ENCODE measurements around the gene MAD1L1. TPM values are rescaled to one million over a fixed set of nuclear protein-coding genes. Genes with fewer than 3 reads are reported as not detected.

Gene MAD1L1
- total RNA-seq, 4 donors from 2014 or later, result 22.3 to 56.6 (median 35.0) TPM

DNA sequence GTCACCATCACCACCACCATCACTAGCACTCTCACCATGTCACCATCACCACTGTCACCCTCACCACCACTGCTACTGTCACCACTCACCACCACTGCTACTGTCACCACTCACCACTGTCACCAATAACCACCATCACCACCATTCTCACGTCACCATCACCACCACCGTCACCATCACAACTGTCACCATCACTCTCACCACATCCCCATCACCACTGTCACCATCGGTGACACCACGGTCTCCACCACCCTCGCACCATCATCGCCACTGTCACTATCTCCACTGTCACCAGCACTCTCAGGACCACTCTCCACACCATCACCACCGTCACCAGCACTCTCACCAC lies 130.4 kb downstream of the MAD1L1 start:
- peaks cover 0 to 53% (median 21%) of the 10 kb centered on the region in 3 donors for H3K4me1 ChIP-seq
- H3K36me3 ChIP-seq, result no peaks in the 10 kb centered on the region
- H3K9me3 ChIP-seq, result no peaks in the 10 kb centered on the region
- ATAC-seq, result no peak
- no peak overlapping the region for H3K4me3 ChIP-seq
- H3K27me3 ChIP-seq, result no peaks in the 10 kb centered on the region
- no peak overlapping the region for H3K27ac ChIP-seq
- TF ChIP-seq POLR2A (IDR thresholded peaks at IDR 0.05) (no peak), POLR2AphosphoS5 (IDR thresholded peaks at IDR 0.05) (no peak), EP300 (IDR thresholded peaks at IDR 0.05) (no peak), CTCF (IDR thresholded peaks at IDR 0.05) (no peak)
- WGBS, 2 donors (ENCODE audit: low coverage in 1 of 2), result 96 to 100% methylated on average over 5 to 7 of the region's 7 CpGs

DNA sequence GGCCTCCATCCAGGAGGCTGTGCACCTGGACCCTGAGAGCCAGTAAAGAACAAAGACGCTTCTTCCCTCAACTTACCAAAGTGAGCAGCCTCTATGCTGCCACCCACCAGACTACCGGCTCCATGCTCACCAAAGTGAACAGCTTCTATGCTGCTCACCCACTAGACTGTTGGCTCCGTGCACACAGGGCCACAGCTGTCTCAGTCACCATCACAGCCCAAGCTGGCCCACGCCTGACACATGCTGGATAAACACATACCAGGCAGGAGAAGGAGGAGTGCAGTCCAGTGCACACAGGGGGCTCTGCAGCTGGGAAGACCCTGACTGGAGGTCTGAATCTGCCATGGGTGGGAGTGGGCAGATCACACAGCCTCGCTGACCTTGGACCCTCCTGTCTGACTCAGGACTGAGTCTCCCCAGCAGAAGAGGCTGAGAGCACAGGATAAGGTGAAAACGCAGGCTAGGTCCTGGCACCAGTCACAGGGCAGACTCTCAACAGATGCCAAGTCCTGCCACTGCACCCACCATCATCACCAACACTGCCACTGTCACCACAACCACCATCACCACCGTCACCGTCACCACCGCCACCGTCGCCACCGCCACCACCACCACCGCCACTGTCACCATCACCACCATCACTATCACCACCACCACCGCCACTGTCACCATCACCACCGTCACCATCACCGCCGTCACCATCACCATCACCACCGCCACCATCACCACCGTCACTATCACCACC lies 130.9 kb downstream of the MAD1L1 start:
- Histone ChIP-seq H3K27me3 (no peaks in the 10 kb centered on the region), H3K9me3 (no peaks in the 10 kb centered on the region), H3K4me1 (peaks cover 0 to 48% (median 21%) of the 10 kb centered on the region in 3 donors), H3K4me3 (no peak overlapping the region), H3K27ac (no peak overlapping the region), H3K36me3 (no peaks in the 10 kb centered on the region)
- TF ChIP-seq CTCF (IDR thresholded peaks at IDR 0.05) (no peak), POLR2AphosphoS5 (IDR thresholded peaks at IDR 0.05) (no peak)
- 96 to 98% methylated on average over 13 to 14 of the region's 19 CpGs for WGBS, 2 donors (ENCODE audit: low coverage in 1 of 2)
- no peak for ATAC-seq

- no peak overlapping the region for H3K27ac ChIP-seq
- peaks cover 0 to 36% (median 21%) of the 10 kb centered on the region in 3 donors for H3K4me1 ChIP-seq
- no peaks in the 10 kb centered on the region for H3K36me3 ChIP-seq
- no peak for ATAC-seq
- TF ChIP-seq POLR2AphosphoS5 (IDR thresholded peaks at IDR 0.05) (no peak), EP300 (IDR thresholded peaks at IDR 0.05) (no peak), CTCF (IDR thresholded peaks at IDR 0.05) (no peak), POLR2A (IDR thresholded peaks at IDR 0.05) (no peak)
- no peaks in the 10 kb centered on the region for H3K27me3 ChIP-seq
- no peaks in the 10 kb centered on the region for H3K9me3 ChIP-seq
- WGBS, 2 donors (ENCODE audit: low coverage in 1 of 2), result 70 to 88% methylated on average over 4 of the region's 31 CpGs
- no peak overlapping the region for H3K4me3 ChIP-seq
Observed at GRCh38 chr7:2100278-2101208, 132.2 kb downstream of the MAD1L1 start.

GRCh38 chr7:2099048-2099957 lies 133.4 kb downstream of the MAD1L1 start:
- H3K9me3 ChIP-seq, result no peaks in the 10 kb centered on the region
- H3K27ac ChIP-seq, result no peak overlapping the region
- 87 to 92% methylated on average over 4 to 19 of the region's 29 CpGs for WGBS, 2 donors (ENCODE audit: low coverage in 1 of 2)
- H3K4me3 ChIP-seq, result no peak overlapping the region
- no peaks in the 10 kb centered on the region for H3K27me3 ChIP-seq
- ATAC-seq, result no peak
- H3K36me3 ChIP-seq, result no peaks in the 10 kb centered on the region
- H3K4me1 ChIP-seq, result peaks cover 0 to 23% (median 12%) of the 10 kb centered on the region in 3 donors
- TF ChIP-seq EP300 (IDR thresholded peaks at IDR 0.05) (no peak), POLR2A (IDR thresholded peaks at IDR 0.05) (no peak), CTCF (IDR thresholded peaks at IDR 0.05) (no peak), POLR2AphosphoS5 (IDR thresholded peaks at IDR 0.05) (no peak)
